Osteoblast (primary cell): ENCODE data around the gene RNF125. TPM values are rescaled to one million over a fixed set of nuclear protein-coding genes. Genes with fewer than 3 reads are reported as not detected.

Experiments
- DNase-seq: peaks from one replicate; pipeline ENCODE4 v3.0.0; 2011; ENCODE audit warnings: low spot score, mixed read lengths; ENCODE audit not compliant: insufficient read length; ENCODE audit errors: missing footprints
- H2AFZ ChIP-seq: 2 replicates; pipeline ENCODE4 v1.6.0; 2011; ENCODE audit warnings: mild to moderate bottlenecking, low read length
- H3K27ac ChIP-seq: 2 replicates; pipeline ENCODE4 v1.5.1; 2011; ENCODE audit warnings: mild to moderate bottlenecking, low read depth, low read length, moderate library complexity
- H3K27me3 ChIP-seq: 2 replicates; pipeline ENCODE4 v1.6.0; 2012; ENCODE audit warnings: mild to moderate bottlenecking, control low read depth, inconsistent platforms, low read length, moderate library complexity; ENCODE audit not compliant: insufficient read depth
- H3K36me3 ChIP-seq: 2 replicates; pipeline ENCODE4 v1.5.1; 2011; ENCODE audit warnings: mild to moderate bottlenecking, low read length, control low read depth, moderate library complexity; ENCODE audit not compliant: insufficient read depth
- H3K4me1 ChIP-seq: 2 replicates; pipeline ENCODE4 v1.5.1; 2011; ENCODE audit warnings: mild to moderate bottlenecking, low read length, control low read depth, moderate library complexity; ENCODE audit not compliant: insufficient read depth
- H3K4me2 ChIP-seq: 2 replicates; pipeline ENCODE4 v1.6.0; 2011; ENCODE audit warnings: mild to moderate bottlenecking, low read length; ENCODE audit not compliant: insufficient read depth
- H3K4me3 ChIP-seq: fragments of 200-600 bp; sonication (generic); 3 replicates; pipeline ENCODE4 v1.5.1; 2012; ENCODE audit warnings: mild to moderate bottlenecking, low read length, inconsistent platforms; ENCODE audit not compliant: insufficient read depth
- H3K79me2 ChIP-seq: 2 replicates; pipeline ENCODE4 v1.6.0; 2012; ENCODE audit warnings: mild to moderate bottlenecking, low read length, control low read depth, inconsistent platforms; ENCODE audit not compliant: insufficient read depth
- H3K9me3 ChIP-seq: 2 replicates; pipeline ENCODE4 v1.5.1; 2011; ENCODE audit warnings: low read depth, low read length, control low read depth
- H4K20me1 ChIP-seq: 2 replicates; pipeline ENCODE4 v1.6.0; 2012; ENCODE audit warnings: mild to moderate bottlenecking, low read length, control low read depth; ENCODE audit not compliant: insufficient read depth
- CTCF ChIP-seq: IDR thresholded peaks from 2 replicates; pipeline ENCODE4 v1.5.1; 2011; ENCODE audit warnings: mild to moderate bottlenecking, low read depth, low read length, moderate library complexity; ENCODE audit errors: extremely low read depth
- total RNA-seq: library from RNA; depleted of rRNA; stranded (reverse); fragments of >200 nt; gene quantifications from 2 replicates; pipeline ENCODE4 v1.2.3, GENCODE V29; 2012

Gene RNF125
- total RNA-seq, 1 donor = under 0.01 TPM

- Histone ChIP-seq H3K36me3 (no peaks in the 10 kb centered on the region), H3K4me1 (no peaks in the 10 kb centered on the region), H4K20me1 (no peaks in the 10 kb centered on the region), H3K27ac (no peak overlapping the region), H3K79me2 (no peaks in the 10 kb centered on the region), H3K9me3 (peaks cover 3% of the 10 kb centered on the region), H3K4me3 (no peak overlapping the region), H2AFZ (no peak overlapping the region), H3K27me3 (no peaks in the 10 kb centered on the region), H3K4me2 (no peak overlapping the region)
- TF ChIP-seq CTCF = no peak
- DNase-seq = no peak
These were observed 35.6 kb upstream of the RNF125 start for GRCh38 chr18:31983020-31983419.

- Histone ChIP-seq H3K4me3 (no peak overlapping the region), H3K9me3 (no peaks in the 10 kb centered on the region), H3K36me3 (no peaks in the 10 kb centered on the region), H3K79me2 (no peaks in the 10 kb centered on the region), H3K4me2 (no peak overlapping the region), H3K4me1 (no peaks in the 10 kb centered on the region), H4K20me1 (no peaks in the 10 kb centered on the region), H3K27me3 (no peaks in the 10 kb centered on the region), H3K27ac (no peak overlapping the region), H2AFZ (no peak overlapping the region)
- DNase-seq = no peak
- no peak for TF ChIP-seq CTCF
These were observed 34.6 kb upstream of the RNF125 start for GRCh38 chr18:31983976-31984375.

GRCh38 chr18:31990823-31991222 is 27.8 kb upstream of the RNF125 start:
- Histone ChIP-seq H3K27ac (no peak overlapping the region), H3K9me3 (no peaks in the 10 kb centered on the region), H2AFZ (no peak overlapping the region), H3K79me2 (no peaks in the 10 kb centered on the region), H3K4me2 (no peak overlapping the region), H4K20me1 (no peaks in the 10 kb centered on the region), H3K27me3 (no peaks in the 10 kb centered on the region), H3K4me1 (no peaks in the 10 kb centered on the region), H3K36me3 (no peaks in the 10 kb centered on the region), H3K4me3 (no peak overlapping the region)
- DNase-seq = no peak
- TF ChIP-seq CTCF = no peak

GRCh38 chr18:31996007-31996406 is 22.6 kb upstream of the RNF125 start:
- H3K4me2 ChIP-seq = no peak overlapping the region
- H3K27me3 ChIP-seq = no peaks in the 10 kb centered on the region
- H3K27ac ChIP-seq = no peak overlapping the region
- TF ChIP-seq CTCF = no peak
- no peaks in the 10 kb centered on the region for H4K20me1 ChIP-seq
- no peak overlapping the region for H3K4me3 ChIP-seq
- no peaks in the 10 kb centered on the region for H3K9me3 ChIP-seq
- H2AFZ ChIP-seq = no peak overlapping the region
- no peaks in the 10 kb centered on the region for H3K79me2 ChIP-seq
- H3K36me3 ChIP-seq = no peaks in the 10 kb centered on the region
- no peak for DNase-seq
- no peaks in the 10 kb centered on the region for H3K4me1 ChIP-seq
